IMR-90 (cell line): Measurements from ENCODE around the gene OTUB2. TPM values are rescaled to one million over a fixed set of nuclear protein-coding genes. Genes with fewer than 3 reads are reported as not detected.

ENCODE experiments used
- ATAC-seq: fragments of 200-7000 bp; cut with Tn5 transposase; 2 replicates; pipeline ENCODE4 v1.9.1; 2020; ENCODE audit warnings: low read depth, mild to moderate bottlenecking, moderate library complexity
- BruUV-seq: library from RNA; stranded (reverse); fragments of 400-500 nt; replicated peaks from 2 replicates; lab custom pipeline; 2021; lab: Mats Ljungman, UMichigan
- CTCF ChIA-PET: fragments of 300-600 bp; formaldehyde crosslinking; extraction: SDS; loops from one replicate; lab custom pipeline; 2021; ENCODE audit warnings: antibody characterized with exemption; lab: Yijun Ruan, JAX
- POLR2A ChIA-PET: fragments of 300-600 bp; sonication (Branson Sonifier 250); formaldehyde crosslinking; loops from one replicate; lab custom pipeline; 2022; ENCODE audit warnings: antibody characterized with exemption; ENCODE audit not compliant: unreplicated experiment; lab: Charles Lee
- DNase-seq: peaks from one replicate; pipeline ENCODE4 v3.0.0; 2013
- H2AFZ ChIP-seq: replicated peaks from 2 replicates; pipeline ENCODE3; 2013; ENCODE audit warnings: low read length, mild to moderate bottlenecking; ENCODE audit not compliant: poor library complexity
- H2AK5ac ChIP-seq: 2 replicates; pipeline ENCODE4 v1.6.1; 2013; ENCODE audit warnings: low read depth, low read length, inconsistent platforms
- H2AK9ac ChIP-seq: replicated peaks from 2 replicates; pipeline ENCODE3; 2013; ENCODE audit warnings: mild to moderate bottlenecking, low read depth, low read length, moderate library complexity; ENCODE audit not compliant: poor library complexity
- H2BK120ac ChIP-seq: 2 replicates; pipeline ENCODE4 v1.6.1; 2013; ENCODE audit warnings: low read depth, low read length, inconsistent platforms
- H2BK15ac ChIP-seq: 3 replicates; pipeline ENCODE4 v1.6.1; 2013; ENCODE audit warnings: low read depth, low read length, inconsistent platforms
- H2BK20ac ChIP-seq: 2 replicates; pipeline ENCODE4 v1.6.1; 2013; ENCODE audit warnings: low read depth, mild to moderate bottlenecking, inconsistent platforms, low read length, moderate library complexity
- H2BK5ac ChIP-seq: 2 replicates; pipeline ENCODE4 v1.6.1; 2013; ENCODE audit warnings: mild to moderate bottlenecking, low read depth, low read length, inconsistent platforms; ENCODE audit not compliant: poor library complexity, severe bottlenecking
- H3K14ac ChIP-seq: replicated peaks from 2 replicates; pipeline ENCODE4 v1.6.1; 2013; ENCODE audit warnings: low read depth, low read length, inconsistent platforms
- H3K18ac ChIP-seq: 2 replicates; pipeline ENCODE4 v1.6.1; 2013; ENCODE audit warnings: low read depth, low read length, control low read depth
- H3K23ac ChIP-seq: 2 replicates; pipeline ENCODE4 v1.6.1; 2013; ENCODE audit warnings: low read depth, low read length, inconsistent platforms
- H3K27ac ChIP-seq: 2 replicates; pipeline ENCODE4 v1.5.1; 2013; ENCODE audit warnings: mild to moderate bottlenecking, control low read depth, low read length; ENCODE audit not compliant: insufficient read depth
- H3K27me3 ChIP-seq: 2 replicates; pipeline ENCODE4 v1.6.1; 2013; ENCODE audit warnings: low read length; ENCODE audit not compliant: control insufficient read depth, insufficient read depth
- H3K36me3 ChIP-seq: 2 replicates; pipeline ENCODE4 v1.6.1; 2013; ENCODE audit warnings: low read length, mixed read lengths; ENCODE audit not compliant: control insufficient read depth, insufficient read depth
- H3K4ac ChIP-seq: 2 replicates; pipeline ENCODE4 v1.6.1; 2013; ENCODE audit warnings: low read depth, low read length, inconsistent platforms
- H3K4me1 ChIP-seq: 2 replicates; pipeline ENCODE4 v1.6.1; 2013; ENCODE audit warnings: low read length, mixed read lengths; ENCODE audit not compliant: control insufficient read depth, insufficient read depth
- H3K4me2 ChIP-seq: 2 replicates; pipeline ENCODE4 v1.6.1; 2013; ENCODE audit warnings: low read depth, mild to moderate bottlenecking, control low read depth, low read length, moderate library complexity
- H3K4me3 ChIP-seq: 2 replicates; pipeline ENCODE4 v1.5.1; 2013; ENCODE audit warnings: low read depth, mild to moderate bottlenecking, control low read depth, low read length, moderate library complexity; ENCODE audit not compliant: insufficient read depth
- H3K56ac ChIP-seq: 2 replicates; pipeline ENCODE4 v1.6.1; 2013; ENCODE audit warnings: low read length, inconsistent platforms; ENCODE audit not compliant: insufficient read depth; ENCODE audit errors: extremely low read depth
- H3K79me1 ChIP-seq, 2 experiments: 2 replicates each; pipeline ENCODE4 v1.6.1; 2013; ENCODE audit warnings: low read length in 2 of 2, inconsistent platforms in 1 of 2, low read depth in 1 of 2
- H3K9ac ChIP-seq: 2 replicates; pipeline ENCODE4 v1.6.1; 2013; ENCODE audit warnings: low read depth, low read length, control low read depth
- H3K9me1 ChIP-seq: 2 replicates; pipeline ENCODE4 v1.6.1; 2013; ENCODE audit warnings: low read length, inconsistent platforms; ENCODE audit not compliant: insufficient read depth
- H3K9me3 ChIP-seq: 2 replicates; pipeline ENCODE4 v1.6.1; 2013; ENCODE audit warnings: low read length; ENCODE audit not compliant: control insufficient read depth, insufficient read depth
- H4K20me1 ChIP-seq: 2 replicates; pipeline ENCODE4 v1.6.1; 2013; ENCODE audit warnings: low read length, inconsistent platforms; ENCODE audit not compliant: insufficient read depth
- H4K5ac ChIP-seq: 2 replicates; pipeline ENCODE4 v1.6.1; 2013; ENCODE audit warnings: mild to moderate bottlenecking, low read depth, low read length, control low read depth
- H4K8ac ChIP-seq, 2 experiments: 2 replicates each; pipeline ENCODE4 v1.6.1; 2013; ENCODE audit warnings: low read depth in 2 of 2, low read length in 2 of 2, control low read depth in 1 of 2, inconsistent platforms in 1 of 2
- H4K91ac ChIP-seq: 2 replicates; pipeline ENCODE4 v1.6.1; 2013; ENCODE audit warnings: low read depth, low read length, inconsistent platforms; ENCODE audit not compliant: insufficient read depth
- BHLHE40 ChIP-seq: fragments of 150-350 bp; IDR thresholded peaks from 2 replicates; pipeline ENCODE4 v1.6.1; 2016; ENCODE audit warnings: mild to moderate bottlenecking, low read depth, low read length
- CEBPB ChIP-seq: IDR thresholded peaks from 2 replicates; pipeline ENCODE4 v1.6.1; 2012; ENCODE audit warnings: low read depth, low read length, improper control_type of control experiment
- CHD1 ChIP-seq: IDR thresholded peaks from 2 replicates; pipeline ENCODE4 v1.6.1; 2012; ENCODE audit warnings: low read depth, low read length, improper control_type of control experiment
- CTCF ChIP-seq: conservative IDR thresholded peaks from 2 replicates; pipeline ENCODE4 v1.5.1; 2012; ENCODE audit warnings: mild to moderate bottlenecking, low read depth, low read length, improper control_type of control experiment
- FOS ChIP-seq: fragments of 150-350 bp; IDR thresholded peaks from 2 replicates; pipeline ENCODE4 v1.6.1; 2016; ENCODE audit warnings: low read depth, low read length
- MAFK ChIP-seq: IDR thresholded peaks from 2 replicates; pipeline ENCODE4 v1.6.1; 2012; ENCODE audit warnings: low read depth, low read length, improper control_type of control experiment
- MXI1 ChIP-seq: IDR thresholded peaks from 2 replicates; pipeline ENCODE4 v1.6.1; 2012; ENCODE audit warnings: low read depth, mild to moderate bottlenecking, low read length, moderate library complexity, borderline replicate concordance
- POLR2A ChIP-seq: IDR thresholded peaks from 2 replicates; pipeline ENCODE4 v1.6.1; 2012; ENCODE audit warnings: mild to moderate bottlenecking, low read depth, low read length
- RAD21 ChIP-seq: IDR thresholded peaks from 2 replicates; pipeline ENCODE4 v1.6.1; 2012; ENCODE audit warnings: low read length, improper control_type of control experiment
- RCOR1 ChIP-seq: IDR thresholded peaks from 2 replicates; pipeline ENCODE4 v1.6.1; 2012; ENCODE audit warnings: mild to moderate bottlenecking, low read length, improper control_type of control experiment; ENCODE audit not compliant: insufficient replicate concordance
- RFX5 ChIP-seq: IDR thresholded peaks from 2 replicates; pipeline ENCODE4 v1.8.0; 2012; ENCODE audit warnings: low read depth, mild to moderate bottlenecking, low read length, moderate library complexity
- SMC3 ChIP-seq: fragments of 150-350 bp; IDR thresholded peaks from 2 replicates; pipeline ENCODE4 v1.6.1; 2016; ENCODE audit warnings: low read depth, mild to moderate bottlenecking, antibody characterized with exemption, low read length, moderate library complexity
- WGBS, 2 experiments: methylation state at CpG; one replicate each; pipeline versions ENCODE4 v1.1.5 to v1.1.7; 2013; ENCODE audit warnings: missing lambda C conversion rate in 2 of 2; ENCODE audit not compliant: insufficient read length in 1 of 2; ENCODE audit errors: extremely low coverage in 2 of 2; 5-methylcytosine and 5-hydroxymethylcytosine counted together
- dilution Hi-C: fragments of 300-500 bp; cut with HindIII; formaldehyde crosslinking; loops from one replicate; pipeline ENCODE4 v1.14.3; 2018; ENCODE audit warnings: low sequenced_read_pairs; ENCODE audit not compliant: unreplicated experiment
- in situ Hi-C: fragments of 300-500 bp; cut with MboI; formaldehyde crosslinking; loops from 3 replicates; pipeline ENCODE4 v1.14.3; 2019; ENCODE audit warnings: low sequenced_read_pairs, inconsistent platforms, mixed read lengths
- intact Hi-C: fragments of 100-400 bp; cut with micrococcal nuclease; formaldehyde crosslinking; loops from 2 replicates; pipeline ENCODE4 v1.10.0; 2022
- polyA plus RNA-seq, 3 experiments: library from polyadenylated mRNA; depleted of rRNA; stranded (reverse); fragments of >200 nt; gene quantifications; 2 replicates each; pipeline ENCODE4 v1.2.3, GENCODE V29; 2012; ENCODE audit warnings: low replicate concordance in 1 of 3
- total RNA-seq: library from RNA; depleted of rRNA; stranded (reverse); fragments of >200 nt; gene quantifications from 2 replicates; pipeline ENCODE4 v1.2.3, GENCODE V29; 2012

Gene OTUB2
- total and polyA plus RNA-seq, 2 of the 4 experiments (the other 2 are of a cell fraction) = 1.1 to 2.5 TPM

GRCh38 chr14:94044476-94045091, 18.4 kb downstream of the OTUB2 start:
- no peak overlapping the region for H2AFZ ChIP-seq
- dilution Hi-C loops = no loop called here
- H3K23ac ChIP-seq = no peak overlapping the region
- no peak overlapping the region for H3K56ac ChIP-seq
- no peak for TF ChIP-seq RFX5
- TF ChIP-seq RAD21 = no peak
- no peak for TF ChIP-seq RCOR1
- TF ChIP-seq POLR2A = no peak
- no peak for TF ChIP-seq MXI1
- no peak for TF ChIP-seq MAFK
- no peak for TF ChIP-seq CTCF
- TF ChIP-seq CEBPB = no peak
- TF ChIP-seq SMC3 = no peak
- TF ChIP-seq CHD1 = no peak
- TF ChIP-seq FOS = no peak
- no peak for TF ChIP-seq BHLHE40
- H2BK5ac ChIP-seq = no peak overlapping the region
- ChIA-PET POLR2A (no interaction called here), CTCF (interaction anchor here (1.4 kb wide), 1 partner anchor 92 kb away, joined by 3 read pairs; no protein-coding TSS in a partner anchor)
- H3K27ac ChIP-seq = no peak overlapping the region
- ATAC-seq (no peak), DNase-seq (no peak)
- no peak overlapping the region for H3K4ac ChIP-seq
- no peak overlapping the region for H2BK20ac ChIP-seq
- no peak overlapping the region for H3K14ac ChIP-seq
- H4K5ac ChIP-seq = no peak overlapping the region
- peaks cover 46% of the 10 kb centered on the region for H3K36me3 ChIP-seq
- H3K18ac ChIP-seq = no peak overlapping the region
- H2AK5ac ChIP-seq = no peak overlapping the region
- no peak overlapping the region for H4K8ac ChIP-seq
- no peak overlapping the region for H3K9ac ChIP-seq
- in situ Hi-C loops = no loop called here
- H3K4me3 ChIP-seq = no peak overlapping the region
- intact Hi-C loops = no loop called here
- peaks cover 9% of the 10 kb centered on the region for H3K4me1 ChIP-seq
- H2BK120ac ChIP-seq = no peak overlapping the region
- no TSS peak for BruUV-seq
- no peaks in the 10 kb centered on the region for H3K9me1 ChIP-seq
- no peak overlapping the region for H2BK15ac ChIP-seq
- no peaks in the 10 kb centered on the region; the same call in 1 of the 2 replicates for H4K20me1 ChIP-seq
- WGBS, 2 experiments = 95% methylated on average over 16 of the region's 20 CpGs; no CpG with 5 or more reads in 1 of the 2 experiments
- no peak overlapping the region for H3K4me2 ChIP-seq
- no peak overlapping the region for H4K91ac ChIP-seq
- H3K27me3 ChIP-seq = no peaks in the 10 kb centered on the region
- no peak overlapping the region for H2AK9ac ChIP-seq
- peaks cover 0 to 11% of the 10 kb centered on the region in 2 experiments; a peak in 1 of 4 replicates for H3K79me1 ChIP-seq
- no peaks in the 10 kb centered on the region for H3K9me3 ChIP-seq
